A549 (cell line): ENCODE measurements around the gene CYFIP2. TPM values are rescaled to one million over a fixed set of nuclear protein-coding genes. Genes with fewer than 3 reads are reported as not detected.

ENCODE experiments used
- ATAC-seq, 2 experiments: fragments of 200-7000 bp in 1 of 2; fragments of >200 bp in 1 of 2; cut with Nextera tagmentation in 1 of 2; cut with Tn5 transposase in 1 of 2; 3 replicates each; pipeline versions ENCODE4 v1.8.0 to v1.9.1; 2018 to 2020; ENCODE audit warnings: mild to moderate bottlenecking in 1 of 2, moderate library complexity in 1 of 2
- CTCF ChIA-PET: fragments of 300-600 bp; sonication (Branson Sonifier 250); formaldehyde crosslinking; extraction: SDS; loops from one replicate; lab custom pipeline; 2021; ENCODE audit warnings: antibody characterized with exemption, inconsistent platforms; lab: Yijun Ruan, JAX
- POLR2A ChIA-PET: fragments of 350-600 bp; formaldehyde crosslinking; extraction: SDS; loops from one replicate; lab custom pipeline; 2021; ENCODE audit warnings: antibody characterized with exemption, inconsistent platforms; lab: Yijun Ruan, JAX
- DNase-seq, 2 experiments: peaks; one replicate each; pipeline versions ENCODE4 v3.0.0 to v3.0.0-alpha.2; 2011 to 2016; ENCODE audit warnings: low read depth in 1 of 2, low spot score in 1 of 2
- FAIRE-seq: peaks from 2 replicates; lab custom pipeline; 2011; peaks lifted over from hg19 to GRCh38; lab: Jason Lieb, UNC
- H3K27ac ChIP-seq, 2 experiments: fragments of >200 bp; sonication (Bioruptor Twin); formaldehyde crosslinking; 3 replicates each; pipeline ENCODE4 v1.5.1; 2016 to 2017
- H3K4me1 ChIP-seq: fragments of >200 bp; sonication (Bioruptor Twin); formaldehyde crosslinking; 3 replicates; pipeline ENCODE4 v1.6.1; 2016
- H3K4me2 ChIP-seq: fragments of >200 bp; sonication (Bioruptor Twin); formaldehyde crosslinking; 3 replicates; pipeline ENCODE4 v1.6.1; 2016
- H3K4me3 ChIP-seq: fragments of >200 bp; sonication (Bioruptor Twin); formaldehyde crosslinking; 3 replicates; pipeline ENCODE4 v1.5.1; 2016
- H3K9me3 ChIP-seq: fragments of >200 bp; sonication (Bioruptor Twin); formaldehyde crosslinking; 3 replicates; pipeline ENCODE4 v1.6.1; 2016
- CBX2 ChIP-seq: fragments of 200-600 bp; sonication (generic); IDR thresholded peaks from 2 replicates; pipeline ENCODE4 v1.6.1; 2016; ENCODE audit warnings: low read depth, mild to moderate bottlenecking, borderline replicate concordance
- CHD2 ChIP-seq: fragments of 150-350 bp; IDR thresholded peaks from 2 replicates; pipeline ENCODE4 v1.6.1; 2014; ENCODE audit warnings: low read length; ENCODE audit not compliant: partially characterized antibody
- CHD4 ChIP-seq: fragments of 200-600 bp; sonication (generic); IDR thresholded peaks from 2 replicates; pipeline ENCODE4 v1.6.1; 2016; ENCODE audit warnings: antibody characterized with exemption, mild to moderate bottlenecking, borderline replicate concordance
- FOSB ChIP-seq: fragments of 250-450 bp; sonication (Bioruptor Pico); IDR thresholded peaks from 2 replicates; pipeline ENCODE4 v1.5.0; 2020; ENCODE audit warnings: mild to moderate bottlenecking, moderate library complexity
- GATA3 ChIP-seq: IDR thresholded peaks from 2 replicates; pipeline ENCODE4 v1.6.1; 2012; ENCODE audit warnings: borderline replicate concordance
- HDAC2 ChIP-seq: fragments of 200-600 bp; sonication (generic); IDR thresholded peaks from 2 replicates; pipeline ENCODE4 v1.6.1; 2016
- HOXA7 ChIP-seq: fragments of 250-450 bp; sonication (Bioruptor Pico); IDR thresholded peaks from 2 replicates; pipeline ENCODE4 v1.5.0; 2020; ENCODE audit warnings: mild to moderate bottlenecking, moderate library complexity
- KDM1A ChIP-seq: fragments of 200-600 bp; sonication (generic); IDR thresholded peaks from 2 replicates; pipeline ENCODE4 v1.6.1; 2016; ENCODE audit warnings: low read depth, mild to moderate bottlenecking
- MAZ ChIP-seq: fragments of 150-350 bp; IDR thresholded peaks from 2 replicates; pipeline ENCODE4 v1.6.1; 2014; ENCODE audit warnings: antibody characterized with exemption, low read depth, low read length, borderline replicate concordance
- MYC ChIP-seq: IDR thresholded peaks from 2 replicates; pipeline ENCODE4 v1.6.1; 2012; ENCODE audit warnings: mild to moderate bottlenecking, inconsistent platforms, low read length, improper control_type of control experiment, borderline replicate concordance
- NFE2L2 ChIP-seq: fragments of 150-350 bp; conservative IDR thresholded peaks from 2 replicates; pipeline ENCODE4 v1.6.1; 2014; ENCODE audit warnings: low read length
- RAD21 ChIP-seq, 2 experiments: fragments of >200 bp in 1 of 2; sonication (Bioruptor Twin) in 1 of 2; formaldehyde crosslinking in 1 of 2; IDR thresholded peaks in 1 of 2; conservative IDR thresholded peaks in 1 of 2; 2 replicates in 1 of 2; 3 replicates in 1 of 2; pipeline ENCODE4 v1.6.1; 2012 to 2018; ENCODE audit warnings: inconsistent platforms in 1 of 2
- RARB ChIP-seq: fragments of 250-450 bp; sonication (Bioruptor Pico); IDR thresholded peaks from 2 replicates; pipeline ENCODE4 v1.8.0; 2021; ENCODE audit warnings: mild to moderate bottlenecking, moderate library complexity
- RNF2 ChIP-seq: fragments of 200-600 bp; sonication (generic); IDR thresholded peaks from 2 replicates; pipeline ENCODE4 v1.6.1; 2016; ENCODE audit warnings: low read depth, mild to moderate bottlenecking, antibody characterized with exemption, moderate library complexity, borderline replicate concordance
- SMC3 ChIP-seq: fragments of >200 bp; sonication (Bioruptor Twin); formaldehyde crosslinking; IDR thresholded peaks from 3 replicates; pipeline ENCODE4 v1.6.1; 2018; ENCODE audit warnings: inconsistent platforms
- ZFP36 ChIP-seq: fragments of 450-650 bp; IDR thresholded peaks from 2 replicates; pipeline ENCODE4 v1.6.1; 2014; ENCODE audit warnings: borderline replicate concordance; ENCODE audit not compliant: partially characterized antibody
- WGBS: methylation state at CpG from one replicate; pipeline ENCODE4 v1.1.6; 2017; ENCODE audit errors: missing lambda C conversion rate; 5-methylcytosine and 5-hydroxymethylcytosine counted together
- polyA plus RNA-seq, 4 experiments: library from polyadenylated mRNA; depleted of rRNA in 3 of 4; stranded (reverse); fragments of >200 nt; fragmentation: RNase III in 1 of 4; extraction: RNeasy Plus Mini Kit Qiagen cat#74134 plus additional on column Dnase treatment in 1 of 4; gene quantifications; 2 replicates in 3 of 4; 3 replicates in 1 of 4; pipeline ENCODE4 v1.2.3, GENCODE V29; 2011 to 2017
- TF ChIP-seq, protein P1 (sequence below): fragments of >200 bp; sonication (Bioruptor Twin); formaldehyde crosslinking; IDR thresholded peaks from 3 replicates; pipeline ENCODE4 v1.5.1; 2016
- TF ChIP-seq, protein P2 (sequence below): IDR thresholded peaks from 2 replicates; pipeline ENCODE4 v1.6.1; 2012

The CYFIP2 gene
- polyA plus RNA-seq, 2 of the 4 experiments (the other 2 are of a cell fraction): 9.0 to 18.6 TPM

DNA sequence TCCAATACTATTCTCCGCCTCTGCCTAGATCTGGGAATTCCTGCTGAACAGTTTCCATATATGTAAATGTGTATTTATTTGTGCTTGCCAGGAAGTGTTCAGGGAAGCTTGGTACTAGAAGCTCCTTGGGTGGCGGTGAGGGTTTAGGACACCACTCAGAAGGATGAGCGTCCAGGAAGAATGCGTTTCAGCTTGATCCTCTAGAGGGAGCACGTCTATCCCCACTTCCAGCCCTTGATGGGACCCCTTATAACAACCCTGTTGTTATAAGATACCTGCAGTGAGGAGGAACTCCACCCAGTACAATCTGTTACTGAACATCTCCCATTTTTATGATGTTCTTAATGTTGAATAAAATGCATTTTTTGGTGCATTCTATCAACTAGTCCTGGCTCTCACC, 88.9 kb downstream of the CYFIP2 start:
- Histone ChIP-seq H3K4me1 (no peaks in the 10 kb centered on the region), H3K27ac (no peak overlapping the region), H3K4me2 (no peak overlapping the region), H3K4me3 (no peak overlapping the region), H3K9me3 (no peaks in the 10 kb centered on the region)
- ChIA-PET CTCF (interaction anchor here (0.6 to 5.1 kb wide), 13 partner anchors 9 to 364 kb away, joined by 3 to 43 read pairs (median 4); a partner anchor contains a TSS), POLR2A (no interaction called here)
- TF ChIP-seq CBX2 (no peak), SMC3 (0 out of 3 replicates have a peak, but pooled peaks have one; percentile 11), HDAC2 (no peak), CHD2 (no peak), RAD21 (conservative IDR thresholded peaks at IDR 0.05 in 1 of 2, IDR thresholded peaks at IDR 0.05 in 1 of 2) (peak in 1 of 2 experiments; percentile 19; a peak in 1 of 5 replicates), NFE2L2 (no peak)
- TF ChIP-seq, protein P1, sequence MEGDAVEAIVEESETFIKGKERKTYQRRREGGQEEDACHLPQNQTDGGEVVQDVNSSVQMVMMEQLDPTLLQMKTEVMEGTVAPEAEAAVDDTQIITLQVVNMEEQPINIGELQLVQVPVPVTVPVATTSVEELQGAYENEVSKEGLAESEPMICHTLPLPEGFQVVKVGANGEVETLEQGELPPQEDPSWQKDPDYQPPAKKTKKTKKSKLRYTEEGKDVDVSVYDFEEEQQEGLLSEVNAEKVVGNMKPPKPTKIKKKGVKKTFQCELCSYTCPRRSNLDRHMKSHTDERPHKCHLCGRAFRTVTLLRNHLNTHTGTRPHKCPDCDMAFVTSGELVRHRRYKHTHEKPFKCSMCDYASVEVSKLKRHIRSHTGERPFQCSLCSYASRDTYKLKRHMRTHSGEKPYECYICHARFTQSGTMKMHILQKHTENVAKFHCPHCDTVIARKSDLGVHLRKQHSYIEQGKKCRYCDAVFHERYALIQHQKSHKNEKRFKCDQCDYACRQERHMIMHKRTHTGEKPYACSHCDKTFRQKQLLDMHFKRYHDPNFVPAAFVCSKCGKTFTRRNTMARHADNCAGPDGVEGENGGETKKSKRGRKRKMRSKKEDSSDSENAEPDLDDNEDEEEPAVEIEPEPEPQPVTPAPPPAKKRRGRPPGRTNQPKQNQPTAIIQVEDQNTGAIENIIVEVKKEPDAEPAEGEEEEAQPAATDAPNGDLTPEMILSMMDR: peak; percentile 46
- DNase-seq (peak; percentile 19 to 21), ATAC-seq (peak; percentile 56 to 86; a peak in 4 of 6 replicates), FAIRE-seq (no peak)
- 61% methylated on average over 5 of the region's 5 CpGs for WGBS

DNA sequence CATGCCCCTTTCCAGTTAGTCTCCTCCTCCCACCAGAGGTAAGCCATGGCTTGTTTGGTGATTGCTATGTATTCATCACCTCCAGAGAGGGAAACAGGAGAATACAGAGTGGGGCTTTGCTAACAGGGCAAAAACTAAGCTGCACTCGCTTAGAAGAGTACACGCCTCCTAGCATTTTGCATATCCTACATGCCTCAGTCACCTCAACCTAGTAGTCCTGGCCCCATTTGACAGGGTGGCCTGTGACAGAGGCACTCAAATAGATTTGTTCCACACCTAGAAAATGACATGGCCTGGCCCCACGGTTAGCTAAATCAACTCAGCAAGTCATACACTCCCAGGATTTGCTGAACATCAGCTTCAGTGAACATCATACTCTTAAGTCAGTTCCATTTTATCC, 90.7 kb downstream of the CYFIP2 start:
- no peaks in the 10 kb centered on the region for H3K4me1 ChIP-seq
- ATAC-seq (no peak; a peak in 1 of 6 replicates), DNase-seq (no peak)
- no peak overlapping the region for H3K4me3 ChIP-seq
- TF ChIP-seq MYC: no peak
- no peak for TF ChIP-seq ZFP36
- TF ChIP-seq, protein P2, sequence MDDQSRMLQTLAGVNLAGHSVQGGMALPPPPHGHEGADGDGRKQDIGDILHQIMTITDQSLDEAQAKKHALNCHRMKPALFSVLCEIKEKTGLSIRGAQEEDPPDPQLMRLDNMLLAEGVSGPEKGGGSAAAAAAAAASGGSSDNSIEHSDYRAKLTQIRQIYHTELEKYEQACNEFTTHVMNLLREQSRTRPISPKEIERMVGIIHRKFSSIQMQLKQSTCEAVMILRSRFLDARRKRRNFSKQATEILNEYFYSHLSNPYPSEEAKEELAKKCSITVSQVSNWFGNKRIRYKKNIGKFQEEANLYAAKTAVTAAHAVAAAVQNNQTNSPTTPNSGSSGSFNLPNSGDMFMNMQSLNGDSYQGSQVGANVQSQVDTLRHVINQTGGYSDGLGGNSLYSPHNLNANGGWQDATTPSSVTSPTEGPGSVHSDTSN: no peak
- TF ChIP-seq RNF2: no peak
- TF ChIP-seq, all 56 proteins: peak for 0
- 90% methylated on average over 3 of the region's 3 CpGs for WGBS
- Histone ChIP-seq H3K9me3 (no peaks in the 10 kb centered on the region), H3K27ac (no peak overlapping the region), H3K4me2 (no peak overlapping the region)
- CTCF ChIA-PET: interaction anchor here (0.8 to 5.1 kb wide), 9 partner anchors 10 to 387 kb away, joined by 3 to 43 read pairs (median 6); partner anchors contain the start of gene LSM11
- FAIRE-seq: no peak
- POLR2A ChIA-PET: no interaction called here

DNA sequence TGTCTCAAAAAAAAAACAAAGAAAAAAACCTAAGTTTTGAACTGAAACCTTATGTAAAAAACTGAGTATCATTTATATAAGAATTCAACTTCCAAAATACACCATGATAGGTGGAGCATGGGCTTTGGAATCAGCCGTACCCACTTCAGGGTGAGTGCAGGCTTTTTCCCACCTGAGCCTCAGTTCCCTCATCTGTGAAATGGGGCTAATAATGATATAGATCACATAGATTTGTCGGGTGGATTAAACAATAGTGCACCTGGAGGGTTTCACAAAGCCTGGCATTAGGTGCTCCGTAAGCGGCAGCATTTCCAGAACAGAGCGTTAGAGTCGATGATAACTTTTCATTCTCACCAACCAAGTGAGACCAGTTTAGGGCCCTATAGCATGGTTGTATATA, 91.9 kb downstream of the CYFIP2 start:
- TF ChIP-seq MAZ (no peak), HOXA7 (no peak), GATA3 (no peak), CHD4 (no peak)
- WGBS: 84% methylated on average over 6 of the region's 6 CpGs
- Histone ChIP-seq H3K4me2 (no peak overlapping the region), H3K9me3 (no peaks in the 10 kb centered on the region), H3K27ac (no peak overlapping the region), H3K4me3 (no peak overlapping the region), H3K4me1 (no peaks in the 10 kb centered on the region)
- ChIA-PET CTCF (interaction anchor here (1.0 to 2.8 kb wide), 4 partner anchors 12 to 114 kb away, joined by 3 to 17 read pairs (median 10); no protein-coding TSS in a partner anchor), POLR2A (no interaction called here)
- DNase-seq (no peak), FAIRE-seq (no peak), ATAC-seq (no peak)

DNA sequence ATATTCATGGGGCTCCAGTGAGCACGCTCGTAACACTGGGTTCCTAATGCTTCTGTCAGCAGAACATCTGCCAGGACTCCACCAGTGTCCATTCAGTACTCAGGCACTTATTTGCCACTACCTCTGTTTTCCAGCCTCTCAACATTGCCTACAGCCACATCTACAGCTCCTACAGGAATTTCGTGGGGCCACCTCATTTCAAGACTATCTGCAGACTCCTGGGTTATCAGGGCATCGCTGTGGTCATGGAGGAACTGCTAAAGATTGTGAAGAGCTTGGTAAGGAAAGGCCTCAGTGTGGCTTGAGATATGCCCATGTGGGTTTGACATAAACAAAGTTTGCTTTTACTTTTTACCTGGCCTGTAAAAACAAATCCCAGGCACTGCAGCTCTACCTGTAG, 92.9 kb downstream of the CYFIP2 start:
- FAIRE-seq (no peak), DNase-seq (no peak), ATAC-seq (no peak)
- TF ChIP-seq FOSB (CRISPR knock-in tag): no peak
- no peak for TF ChIP-seq RARB (CRISPR knock-in tag)
- TF ChIP-seq, protein P1: no peak
- no peak for TF ChIP-seq KDM1A
- no peak overlapping the region for H3K27ac ChIP-seq
- no peak overlapping the region for H3K4me3 ChIP-seq
- H3K4me2 ChIP-seq: no peak overlapping the region
- ChIA-PET POLR2A (no interaction called here), CTCF (interaction anchor here (1.0 to 2.8 kb wide), 7 partner anchors 9 to 360 kb away, joined by 3 to 17 read pairs (median 4); no protein-coding TSS in a partner anchor)
- WGBS: 77% methylated on average over 4 of the region's 4 CpGs
- no peaks in the 10 kb centered on the region for H3K4me1 ChIP-seq
- H3K9me3 ChIP-seq: no peaks in the 10 kb centered on the region
